Upper lobe of left lung (tissue), 6 donors: ENCODE data around the gene POU2F3. TPM values are rescaled to one million over a fixed set of nuclear protein-coding genes. Genes with fewer than 3 reads are reported as not detected.

Source experiments
- ATAC-seq, 2 donors: fragments of 200-7000 bp; cut with Tn5 transposase; one replicate each; pipeline ENCODE4 v1.9.1; 2022; ENCODE audit warnings: mild to moderate bottlenecking in 2 of 2, moderate library complexity in 2 of 2; ENCODE audit not compliant: low FRiP score in 2 of 2
- DNase-seq, 2 donors: peaks; one replicate each; pipeline ENCODE4 v3.0.0-alpha.2; 2019 to 2020
- H3K27ac ChIP-seq, 4 donors: fragments of 200-600 bp; sonication (generic); one replicate each; pipeline ENCODE4 v1.5.1; 2016 to 2019
- H3K27me3 ChIP-seq, 4 donors: fragments of 200-600 bp; sonication (generic); one replicate each; pipeline ENCODE4 v1.5.1; 2017 to 2019
- H3K36me3 ChIP-seq, 4 donors: fragments of 200-600 bp; sonication (generic); one replicate each; pipeline ENCODE4 v1.5.1; 2016 to 2019
- H3K4me1 ChIP-seq, 4 donors: fragments of 200-600 bp; sonication (generic); one replicate each; pipeline ENCODE4 v1.5.1; 2018 to 2019
- H3K4me3 ChIP-seq, 4 donors: fragments of 200-600 bp; sonication (generic); one replicate each; pipeline ENCODE4 v1.5.1; 2017 to 2019; ENCODE audit warnings: mild to moderate bottlenecking in 2 of 4, moderate library complexity in 1 of 4
- H3K9me3 ChIP-seq, 4 donors: fragments of 200-600 bp; sonication (generic); one replicate each; pipeline ENCODE4 v1.5.1; 2018 to 2019
- CTCF ChIP-seq, 6 experiments: fragments of 450-650 bp in 4 of 6; fragments of 200-600 bp in 2 of 6; sonication (generic) in 2 of 6; IDR thresholded peaks; one replicate each; pipeline ENCODE4 v1.5.1; 2016 to 2019; ENCODE audit warnings: antibody characterized with exemption in 6 of 6
- EP300 ChIP-seq, 4 donors: sonication (generic); formaldehyde crosslinking; IDR thresholded peaks; one replicate each; pipeline ENCODE4 v1.5.1; 2017; ENCODE audit warnings: antibody characterized with exemption in 4 of 4, control low read depth in 2 of 4
- POLR2A ChIP-seq, 4 donors: fragments of 450-650 bp; IDR thresholded peaks; one replicate each; pipeline ENCODE4 v1.5.1; 2016 to 2017; ENCODE audit warnings: antibody characterized with exemption in 4 of 4, mild to moderate bottlenecking in 2 of 4
- POLR2AphosphoS5 ChIP-seq, 2 donors: sonication (generic); formaldehyde crosslinking; IDR thresholded peaks; one replicate each; pipeline ENCODE4 v1.5.1; 2017; ENCODE audit warnings: antibody characterized with exemption in 2 of 2
- WGBS, 2 donors: methylation state at CpG; one replicate each; pipeline ENCODE4 v1.1.5; 2017 to 2018; 5-methylcytosine and 5-hydroxymethylcytosine counted together
- total RNA-seq, 6 donors: library from RNA; depleted of rRNA in 4 of 6; stranded (reverse); fragments of >200 nt in 4 of 6; gene quantifications; one replicate each; pipeline versions ENCODE4 v1.1.0 to v1.2.1, GENCODE V29; 2016 to 2021
- donor health status: DM: no; HTN: no; CAD: no; lungs with moderate emphysema.
- donor health status: DM: no; HTN: yes; CAD: no; lungs with severe emphysema.

Gene POU2F3
- total RNA-seq, 6 donors from 2014 or later: 1.7 to 21.0 (median 3.5) TPM

- TF ChIP-seq POLR2A (IDR thresholded peaks at IDR 0.05): no peak
- no peak for TF ChIP-seq POLR2AphosphoS5 (IDR thresholded peaks at IDR 0.05)
- no peak for TF ChIP-seq EP300 (IDR thresholded peaks at IDR 0.05)
- TF ChIP-seq CTCF (IDR thresholded peaks at IDR 0.05): no peak
- no peaks in the 10 kb centered on the region for H3K9me3 ChIP-seq
- WGBS, 2 donors: 77 to 87% methylated on average over 4 of the region's 4 CpGs
- H3K4me3 ChIP-seq: no peak overlapping the region
- H3K27ac ChIP-seq: no peak overlapping the region
- H3K4me1 ChIP-seq: peaks cover 0 to 10% (median 0%) of the 10 kb centered on the region in 4 donors
- no peaks in the 10 kb centered on the region for H3K27me3 ChIP-seq
- ATAC-seq (no peak), DNase-seq (no peak)
- no peaks in the 10 kb centered on the region for H3K36me3 ChIP-seq
Observed at GRCh38 chr11:120285256-120285655, 45.3 kb downstream of the POU2F3 start.

DNA sequence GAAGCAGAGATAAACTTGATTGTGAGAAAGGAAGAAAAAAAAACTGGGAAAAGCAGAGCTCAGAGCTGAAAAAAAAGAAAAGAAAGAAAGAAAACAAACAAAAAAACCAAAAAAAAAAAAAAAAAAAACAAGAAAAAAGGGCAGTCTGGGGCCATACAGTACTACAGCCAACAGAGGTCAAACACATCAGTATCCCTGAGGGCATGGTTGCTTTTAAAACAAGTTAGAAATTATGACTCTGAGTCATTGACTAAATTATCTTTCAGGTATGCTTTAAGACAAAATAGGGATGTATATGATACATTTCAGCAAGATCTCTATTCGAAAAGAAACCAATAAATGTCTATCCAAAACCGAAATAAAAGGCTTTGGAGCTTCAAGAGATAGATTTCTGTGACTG is 48.1 kb downstream of the POU2F3 start:
- Histone ChIP-seq H3K36me3 (no peaks in the 10 kb centered on the region), H3K27me3 (no peaks in the 10 kb centered on the region), H3K27ac (no peak overlapping the region), H3K9me3 (no peaks in the 10 kb centered on the region), H3K4me3 (no peak overlapping the region), H3K4me1 (peaks cover 0 to 4% (median 0%) of the 10 kb centered on the region in 4 donors)
- WGBS, 2 donors: 91 to 93% methylated on average over 2 of the region's 2 CpGs
- TF ChIP-seq EP300 (IDR thresholded peaks at IDR 0.05) (no peak), CTCF (IDR thresholded peaks at IDR 0.05) (no peak), POLR2AphosphoS5 (IDR thresholded peaks at IDR 0.05) (no peak), POLR2A (IDR thresholded peaks at IDR 0.05) (no peak)
- ATAC-seq: no peak
- no peak for DNase-seq

GRCh38 chr11:120289426-120289825 is 49.5 kb downstream of the POU2F3 start:
- Histone ChIP-seq H3K4me3 (no peak overlapping the region), H3K4me1 (peaks cover 0 to 4% (median 0%) of the 10 kb centered on the region in 4 donors), H3K27me3 (no peaks in the 10 kb centered on the region), H3K9me3 (no peaks in the 10 kb centered on the region), H3K27ac (no peak overlapping the region), H3K36me3 (no peaks in the 10 kb centered on the region)
- TF ChIP-seq CTCF (IDR thresholded peaks at IDR 0.05): no peak
- TF ChIP-seq POLR2A (IDR thresholded peaks at IDR 0.05): no peak
- no peak for TF ChIP-seq POLR2AphosphoS5 (IDR thresholded peaks at IDR 0.05)
- no peak for TF ChIP-seq EP300 (IDR thresholded peaks at IDR 0.05)
- DNase-seq (no peak), ATAC-seq (no peak)
- WGBS, 2 donors: 65 to 69% methylated on average over 9 of the region's 9 CpGs

DNA sequence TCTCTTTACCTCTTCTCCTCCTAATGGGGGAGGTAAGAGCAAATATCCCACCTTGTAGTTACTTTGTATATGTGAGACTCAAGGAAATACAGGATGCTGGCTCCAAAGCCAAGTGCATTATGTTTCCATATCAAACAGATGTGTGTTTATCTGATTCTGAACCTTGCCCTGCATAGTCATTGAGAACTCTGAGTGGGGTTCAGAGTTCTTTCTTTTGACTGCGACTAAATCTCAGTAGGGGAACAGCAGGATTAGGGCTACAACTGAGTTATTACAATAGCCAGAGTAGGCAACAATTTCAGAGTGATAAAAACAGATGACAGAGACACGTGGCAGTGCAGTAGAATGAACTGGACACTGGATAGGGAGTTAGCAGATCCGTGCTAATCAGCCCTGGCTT is 51.0 kb downstream of the POU2F3 start:
- 53 to 67% methylated on average over 3 of the region's 3 CpGs for WGBS, 2 donors
- Histone ChIP-seq H3K27ac (no peak overlapping the region), H3K36me3 (no peaks in the 10 kb centered on the region), H3K27me3 (no peaks in the 10 kb centered on the region), H3K4me1 (no peaks in the 10 kb centered on the region), H3K4me3 (no peak overlapping the region), H3K9me3 (no peaks in the 10 kb centered on the region)
- TF ChIP-seq POLR2A (IDR thresholded peaks at IDR 0.05): no peak
- TF ChIP-seq POLR2AphosphoS5 (IDR thresholded peaks at IDR 0.05): no peak
- TF ChIP-seq CTCF (IDR thresholded peaks at IDR 0.05): no peak
- TF ChIP-seq EP300 (IDR thresholded peaks at IDR 0.05): no peak
- ATAC-seq: no peak
- DNase-seq: no peak

GRCh38 chr11:120293038-120293800 is 53.3 kb downstream of the POU2F3 start:
- Histone ChIP-seq H3K27ac (no peak overlapping the region), H3K36me3 (no peaks in the 10 kb centered on the region), H3K9me3 (no peaks in the 10 kb centered on the region), H3K27me3 (no peaks in the 10 kb centered on the region), H3K4me3 (no peak overlapping the region), H3K4me1 (no peaks in the 10 kb centered on the region)
- ATAC-seq (no peak), DNase-seq (no peak)
- TF ChIP-seq POLR2A (IDR thresholded peaks at IDR 0.05) (no peak), EP300 (IDR thresholded peaks at IDR 0.05) (no peak), CTCF (IDR thresholded peaks at IDR 0.05) (no peak), POLR2AphosphoS5 (IDR thresholded peaks at IDR 0.05) (no peak)
- WGBS, 2 donors: 65 to 68% methylated on average over 5 of the region's 5 CpGs
